Central memory CD8-positive, alpha-beta T cell (primary cell): ENCODE results near the gene CDX1.

ENCODE experiments used
- ATAC-seq: fragments of 150-1000 bp; cut with Tn5 transposase; replicated peaks from 2 replicates; pipeline ENCODE4 v1.10.0; 2022; ENCODE audit warnings: mild to moderate bottlenecking, moderate FRiP score, moderate number of reproducible peaks; ENCODE audit not compliant: poor library complexity, severe bottlenecking; ENCODE audit errors: extremely low read depth
- DNase-seq, 2 donors: peaks; one replicate each; pipeline ENCODE4 v3.0.0; 2021; ENCODE audit warnings: low spot score in 2 of 2
- H3K27ac Mint-ChIP-seq: one replicate; pipeline ENCODE4 v1.8.0; 2022; ENCODE audit warnings: low read depth, mild to moderate bottlenecking, moderate library complexity, mixed read lengths
- H3K27me3 Mint-ChIP-seq: one replicate; pipeline ENCODE4 v1.8.0; 2022; ENCODE audit warnings: mixed read lengths
- H3K36me3 Mint-ChIP-seq: one replicate; pipeline ENCODE4 v1.8.0; 2022; ENCODE audit warnings: mild to moderate bottlenecking, moderate library complexity, mixed read lengths; ENCODE audit not compliant: insufficient read depth
- H3K4me1 Mint-ChIP-seq: one replicate; pipeline ENCODE4 v1.8.0; 2022; ENCODE audit warnings: mixed read lengths
- H3K4me3 Mint-ChIP-seq: one replicate; pipeline ENCODE4 v1.8.0; 2022; ENCODE audit warnings: mild to moderate bottlenecking, moderate library complexity, mixed read lengths
- H3K9me3 Mint-ChIP-seq: one replicate; pipeline ENCODE4 v1.8.0; 2022; ENCODE audit warnings: mixed read lengths

Gene CDX1

DNA sequence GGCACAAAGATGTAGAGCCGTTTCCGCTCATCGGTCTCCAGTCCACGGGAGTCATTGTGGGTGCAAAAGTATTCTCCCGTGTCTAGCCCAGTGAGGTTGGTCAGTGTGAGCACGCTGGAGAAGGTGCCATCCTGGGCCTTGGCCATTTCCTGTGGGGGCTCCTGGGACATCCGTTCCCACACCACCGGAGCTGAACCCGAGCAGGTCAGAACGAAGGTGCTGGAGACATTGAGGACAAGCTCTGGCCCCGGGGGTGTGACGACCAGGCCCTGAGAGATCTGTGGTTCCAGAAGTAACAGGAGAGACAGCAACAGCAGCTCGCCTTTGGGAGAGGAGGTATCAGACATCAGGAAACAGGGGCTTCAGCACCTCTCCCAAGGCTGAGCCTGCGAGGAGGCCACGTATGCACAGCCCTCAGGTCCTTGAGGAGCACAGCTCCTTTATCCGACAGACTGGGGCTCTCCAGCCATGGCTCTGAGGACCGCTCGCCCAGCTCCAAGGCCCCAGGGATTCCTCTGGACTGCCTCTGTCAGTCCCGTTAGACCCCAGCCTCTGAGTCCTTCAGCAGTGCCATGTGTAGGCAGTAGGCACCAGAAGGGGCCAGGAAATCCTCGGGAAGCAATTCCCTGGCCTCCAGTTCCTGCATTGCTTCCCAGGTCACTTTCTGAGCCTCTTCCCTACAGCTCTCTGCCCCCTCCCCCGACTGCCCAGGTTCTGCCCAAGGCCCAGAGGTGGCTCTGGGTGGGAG lies 30.8 kb upstream of the CDX1 start:
- Mint-ChIP-seq H3K4me3 (no peak overlapping the region), H3K9me3 (no peaks in the 10 kb centered on the region), H3K36me3 (no peaks in the 10 kb centered on the region), H3K27ac (no peak overlapping the region), H3K4me1 (peaks cover 7% of the 10 kb centered on the region), H3K27me3 (peaks cover 25% of the 10 kb centered on the region)
- no peak for ATAC-seq
- DNase-seq: no peak

GRCh38 chr5:150136305-150137167 lies 30.0 kb upstream of the CDX1 start:
- Mint-ChIP-seq H3K4me1 (no peaks in the 10 kb centered on the region), H3K27me3 (peaks cover 25% of the 10 kb centered on the region), H3K27ac (no peak overlapping the region), H3K9me3 (no peaks in the 10 kb centered on the region), H3K4me3 (no peak overlapping the region), H3K36me3 (no peaks in the 10 kb centered on the region)
- ATAC-seq (no peak), DNase-seq (no peak)

GRCh38 chr5:150137168-150137957 lies 29.2 kb upstream of the CDX1 start:
- DNase-seq (no peak), ATAC-seq (no peak)
- Mint-ChIP-seq H3K4me1 (no peaks in the 10 kb centered on the region), H3K4me3 (no peak overlapping the region), H3K9me3 (no peaks in the 10 kb centered on the region), H3K36me3 (no peaks in the 10 kb centered on the region), H3K27ac (no peak overlapping the region), H3K27me3 (peaks cover 25% of the 10 kb centered on the region)

- DNase-seq: no peak
- no peak overlapping the region for H3K4me3 Mint-ChIP-seq
- no peak for ATAC-seq
- no peaks in the 10 kb centered on the region for H3K36me3 Mint-ChIP-seq
- no peaks in the 10 kb centered on the region for H3K9me3 Mint-ChIP-seq
- peaks cover 25% of the 10 kb centered on the region for H3K27me3 Mint-ChIP-seq
- H3K4me1 Mint-ChIP-seq: no peaks in the 10 kb centered on the region
- H3K27ac Mint-ChIP-seq: peak overlapping the region; percentile 66
These were observed 28.6 kb upstream of the CDX1 start for GRCh38 chr5:150137997-150138396.

DNA sequence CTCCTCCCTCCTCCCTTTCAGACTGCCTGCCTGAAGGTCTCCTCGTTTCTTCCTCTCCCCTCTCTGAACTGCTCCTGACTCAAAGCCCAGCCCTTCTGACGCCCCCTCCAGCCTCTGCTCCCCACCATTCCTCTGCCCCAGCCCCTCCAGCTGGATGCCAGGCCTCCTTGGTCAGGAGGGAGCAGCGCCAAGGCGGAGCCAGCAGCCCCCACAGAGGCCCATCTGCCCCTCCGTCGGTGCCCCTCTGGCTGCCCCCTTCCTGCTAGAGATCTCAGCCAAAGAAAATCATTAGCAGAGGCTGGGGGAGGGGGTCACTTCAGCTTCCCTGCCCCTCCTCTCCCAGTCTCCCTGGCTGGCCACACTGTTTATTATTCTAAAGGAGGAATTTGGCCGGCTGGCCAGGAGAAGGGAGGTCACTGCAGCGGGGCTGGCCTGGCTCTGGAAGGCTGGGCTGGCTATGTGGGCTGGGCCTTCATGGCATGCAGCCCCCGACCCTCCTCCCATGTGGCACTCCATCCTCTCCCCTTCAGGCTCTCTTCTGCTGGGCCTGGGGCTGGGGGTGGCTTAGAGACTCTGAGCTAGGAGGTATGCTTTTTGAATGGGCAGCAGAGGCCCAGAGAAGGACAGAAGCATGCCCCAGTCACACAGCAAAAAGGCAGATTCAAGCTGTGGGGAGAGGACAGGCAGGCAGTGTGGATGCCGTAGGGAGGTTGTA lies 27.9 kb upstream of the CDX1 start:
- H3K4me3 Mint-ChIP-seq: no peak overlapping the region
- H3K4me1 Mint-ChIP-seq: no peaks in the 10 kb centered on the region
- no peaks in the 10 kb centered on the region for H3K36me3 Mint-ChIP-seq
- H3K27me3 Mint-ChIP-seq: peaks cover 20% of the 10 kb centered on the region
- ATAC-seq: no peak
- H3K9me3 Mint-ChIP-seq: no peaks in the 10 kb centered on the region
- DNase-seq: no peak
- peak overlapping the region; percentile 66 for H3K27ac Mint-ChIP-seq

- H3K36me3 Mint-ChIP-seq: no peaks in the 10 kb centered on the region
- no peak for ATAC-seq
- DNase-seq: no peak
- H3K27ac Mint-ChIP-seq: no peak overlapping the region
- no peaks in the 10 kb centered on the region for H3K4me1 Mint-ChIP-seq
- H3K9me3 Mint-ChIP-seq: no peaks in the 10 kb centered on the region
- peaks cover 20% of the 10 kb centered on the region for H3K27me3 Mint-ChIP-seq
- no peak overlapping the region for H3K4me3 Mint-ChIP-seq
These were observed 27.2 kb upstream of the CDX1 start for GRCh38 chr5:150139334-150139733.

DNA sequence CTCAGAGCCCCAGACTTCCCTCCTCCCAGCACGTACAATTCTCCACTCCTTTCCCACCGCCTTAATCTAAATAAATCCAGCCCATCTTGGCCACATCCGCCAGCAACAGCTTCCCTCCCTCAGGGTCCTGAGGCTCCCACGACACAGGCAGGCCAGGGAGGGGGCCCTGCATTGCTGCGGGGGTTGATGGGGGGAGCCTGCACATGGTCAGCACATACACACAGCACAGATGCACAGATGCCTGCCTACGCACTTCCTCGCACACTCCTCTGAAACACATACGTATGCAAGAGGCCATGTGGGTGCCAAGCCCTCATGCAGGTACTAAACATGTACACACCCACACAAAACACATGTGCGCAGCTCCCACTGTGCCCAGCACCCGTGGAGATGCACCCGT lies 25.7 kb upstream of the CDX1 start:
- H3K27ac Mint-ChIP-seq: no peak overlapping the region
- H3K27me3 Mint-ChIP-seq: peaks cover 8% of the 10 kb centered on the region
- no peak overlapping the region for H3K4me3 Mint-ChIP-seq
- no peaks in the 10 kb centered on the region for H3K36me3 Mint-ChIP-seq
- no peaks in the 10 kb centered on the region for H3K4me1 Mint-ChIP-seq
- ATAC-seq (no peak), DNase-seq (no peak)
- H3K9me3 Mint-ChIP-seq: no peaks in the 10 kb centered on the region

- Mint-ChIP-seq H3K4me1 (no peaks in the 10 kb centered on the region), H3K27ac (no peak overlapping the region), H3K36me3 (no peaks in the 10 kb centered on the region), H3K27me3 (peaks cover 8% of the 10 kb centered on the region), H3K4me3 (no peak overlapping the region), H3K9me3 (no peaks in the 10 kb centered on the region)
- ATAC-seq (no peak), DNase-seq (no peak)
These were observed 24.9 kb upstream of the CDX1 start for GRCh38 chr5:150141544-150142184.

GRCh38 chr5:150142185-150142958 lies 24.2 kb upstream of the CDX1 start:
- H3K9me3 Mint-ChIP-seq: no peaks in the 10 kb centered on the region
- H3K27ac Mint-ChIP-seq: no peak overlapping the region
- no peaks in the 10 kb centered on the region for H3K36me3 Mint-ChIP-seq
- no peak overlapping the region for H3K4me3 Mint-ChIP-seq
- ATAC-seq (no peak), DNase-seq (no peak)
- H3K27me3 Mint-ChIP-seq: peaks cover 8% of the 10 kb centered on the region
- no peaks in the 10 kb centered on the region for H3K4me1 Mint-ChIP-seq

DNA sequence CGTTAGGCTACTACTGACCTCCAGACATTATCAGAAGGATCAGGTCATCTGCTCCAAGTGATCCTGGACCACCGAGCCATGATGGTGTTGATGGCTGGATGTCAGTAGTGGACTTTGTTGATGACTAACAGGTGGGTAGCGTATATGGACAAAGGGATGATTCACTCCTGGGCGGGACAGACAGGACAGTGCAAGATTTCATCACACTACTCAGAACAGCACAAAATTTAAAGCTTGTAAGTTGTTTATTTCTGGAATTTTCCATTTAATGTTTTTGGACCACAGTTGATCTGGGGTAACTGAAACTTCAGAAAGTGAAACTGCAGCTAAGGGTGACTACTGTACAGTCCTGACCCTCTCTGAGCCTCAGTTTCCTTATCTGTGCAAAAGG lies 23.6 kb upstream of the CDX1 start:
- Mint-ChIP-seq H3K36me3 (no peaks in the 10 kb centered on the region), H3K27ac (no peak overlapping the region), H3K4me1 (no peaks in the 10 kb centered on the region), H3K4me3 (no peak overlapping the region), H3K9me3 (no peaks in the 10 kb centered on the region), H3K27me3 (peaks cover 8% of the 10 kb centered on the region)
- no peak for DNase-seq
- ATAC-seq: no peak
